ENCODE results near the gene ZFYVE19.

The ZFYVE19 gene

DNA sequence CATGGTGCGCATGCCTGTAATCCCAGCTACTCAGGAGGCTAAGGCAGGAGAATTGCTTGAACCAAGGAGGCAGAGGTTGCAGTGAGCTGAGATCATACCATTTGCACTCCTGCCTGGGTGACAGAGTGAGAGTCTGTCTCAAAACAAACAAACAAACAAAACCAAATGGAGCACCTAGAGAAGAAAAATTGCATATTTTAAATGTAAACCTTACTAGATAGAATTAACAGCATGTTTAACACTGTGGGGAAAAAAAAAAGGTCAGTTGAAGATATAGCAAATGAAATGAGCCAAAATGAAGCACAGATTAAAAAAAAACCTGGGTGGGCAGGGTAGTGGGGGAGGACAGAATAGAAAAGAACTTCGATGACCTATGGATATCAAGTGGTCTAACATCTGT is 14.3 kb downstream of the ZFYVE19 start:
- no peak for DNase-seq

DNA sequence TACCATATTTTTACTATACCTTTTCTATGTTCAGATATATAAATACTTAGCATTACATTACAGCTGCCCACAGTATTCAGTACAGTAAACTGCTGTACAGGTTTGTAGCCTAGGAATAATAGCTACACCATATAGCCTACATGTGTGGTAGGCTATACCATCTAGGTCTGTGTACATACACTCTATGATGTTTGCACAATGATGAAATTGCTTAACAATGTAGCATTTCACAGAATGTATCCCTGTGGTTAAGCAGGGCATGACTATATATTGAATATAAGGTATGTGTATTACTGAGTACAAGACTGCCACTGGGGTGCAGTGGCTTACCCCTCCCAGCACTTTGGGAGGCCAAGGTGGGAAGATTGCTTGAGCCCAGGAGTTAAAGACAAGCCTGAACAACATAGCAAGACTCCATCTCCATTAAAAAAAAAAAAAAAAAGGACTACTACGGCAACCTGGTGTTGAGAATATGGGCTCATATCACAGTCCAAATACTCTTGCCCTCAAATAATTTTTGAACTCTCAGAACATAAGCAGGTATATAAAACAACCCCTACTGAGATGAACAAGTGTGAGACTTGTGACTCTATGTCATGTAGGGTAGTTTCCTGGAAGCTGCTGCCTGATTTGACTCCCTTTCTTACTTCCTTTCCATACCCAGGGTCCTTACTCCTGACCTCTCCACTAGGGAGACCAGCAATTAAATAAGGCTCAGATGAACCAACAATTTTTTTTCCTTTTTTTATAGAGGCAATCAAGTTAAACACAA is 16.9 kb downstream of the ZFYVE19 start:
- DNase-seq, result peak; percentile 21 to 53

DNA sequence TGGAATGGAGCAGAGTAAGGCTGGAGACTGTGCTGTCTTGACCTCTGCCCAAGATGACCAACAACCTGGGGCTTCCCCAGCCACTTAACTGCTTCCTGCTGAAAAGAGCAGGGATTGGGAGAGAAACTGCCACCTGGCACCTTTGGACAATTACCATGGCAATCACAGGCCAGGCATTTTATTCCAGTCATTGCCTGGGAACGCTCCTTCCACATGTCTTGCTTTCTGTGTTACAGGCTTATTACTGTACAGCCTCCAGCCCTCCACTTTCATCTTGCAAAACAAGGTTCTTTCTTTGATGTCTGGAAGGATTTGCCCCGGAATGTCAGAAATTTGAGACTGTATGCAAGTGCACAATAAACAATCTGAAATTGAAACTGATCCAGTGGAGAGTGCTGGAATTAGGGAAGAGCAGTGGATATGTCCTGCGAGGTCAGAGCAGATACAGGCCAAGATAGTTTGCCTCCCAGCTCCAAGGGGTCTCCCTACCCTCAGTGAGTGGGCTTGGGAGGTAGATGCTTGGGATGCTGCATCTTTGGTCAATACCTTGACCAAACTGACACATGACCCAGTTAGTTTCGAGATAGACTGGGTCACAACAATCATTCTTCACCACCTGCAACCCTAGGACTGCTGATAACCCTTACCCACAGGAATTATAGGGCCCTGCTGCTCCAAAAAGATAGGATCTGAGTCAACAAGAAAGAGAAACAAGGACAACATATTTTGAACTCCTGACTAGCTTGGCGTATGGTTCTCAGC is 19.0 kb downstream of the ZFYVE19 start:
- DNase-seq, result no peak

DNA sequence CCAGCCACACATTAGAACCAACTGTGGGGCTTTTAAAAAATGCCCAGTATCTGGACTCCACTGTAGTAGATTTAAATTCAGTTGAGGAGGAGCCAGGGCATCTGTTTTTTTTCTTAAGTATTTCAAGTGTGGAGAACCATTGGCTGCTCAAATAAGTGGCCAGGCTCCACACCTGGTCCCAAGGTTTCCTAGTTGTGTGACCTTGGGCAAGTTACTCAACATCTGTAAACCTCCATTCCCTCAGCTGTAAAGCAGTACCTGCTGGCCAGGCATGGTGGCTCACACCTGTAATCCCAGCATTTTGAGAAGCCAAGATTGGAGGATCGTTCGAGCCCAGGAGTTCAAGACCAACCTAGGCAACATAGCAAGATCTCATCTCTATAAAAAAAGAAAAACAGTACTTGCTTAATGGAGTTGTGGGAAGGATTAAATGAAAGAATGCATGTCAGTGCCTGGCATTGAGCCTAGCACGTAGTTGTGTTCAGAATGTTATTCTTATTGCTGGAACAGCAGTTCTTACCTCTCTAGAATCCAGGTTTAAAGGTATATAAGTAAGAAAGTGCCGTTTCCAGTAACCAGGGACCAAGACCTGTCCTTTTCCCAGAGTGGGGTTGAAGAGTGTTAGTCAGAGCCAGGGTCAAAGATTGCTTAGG is 19.7 kb downstream of the ZFYVE19 start:
- no peak for DNase-seq

DNA sequence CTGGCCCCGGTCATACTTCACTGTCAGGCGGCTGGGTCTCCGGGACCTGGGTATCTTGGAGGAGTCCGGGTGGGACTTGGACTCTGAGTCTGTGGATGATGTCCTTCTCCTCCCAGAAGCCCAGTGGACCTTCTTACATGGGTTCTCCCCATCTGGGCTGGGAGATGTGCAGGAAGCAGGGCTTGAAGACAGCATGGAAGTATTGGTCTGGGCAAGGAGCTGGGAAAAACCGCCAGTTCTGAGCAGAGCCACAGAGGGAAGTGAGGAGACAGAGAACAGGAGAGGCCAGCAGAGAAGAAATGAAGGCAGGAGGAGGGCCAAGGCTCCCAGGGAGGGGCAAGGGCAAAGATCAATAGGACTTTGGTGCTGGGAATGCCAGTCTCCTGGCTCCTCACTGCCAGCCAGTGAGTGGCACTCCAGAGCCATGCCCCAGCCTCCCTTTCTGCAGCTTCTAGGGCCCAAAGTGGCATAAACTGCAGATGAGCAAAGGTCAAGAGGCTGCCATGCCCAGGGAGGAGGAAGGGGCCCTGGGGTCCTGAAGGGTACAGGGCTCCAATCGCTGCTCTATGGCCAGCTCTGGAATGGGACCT is 21.7 kb downstream of the ZFYVE19 start, which contains the start of gene PPP1R14D:
PPP1R14D (minus strand) TSS at position 262 of the 590 bp plus-strand sequence; CDS start at position 195, 67 bp downstream.
- DNase-seq, result no peak

DNA sequence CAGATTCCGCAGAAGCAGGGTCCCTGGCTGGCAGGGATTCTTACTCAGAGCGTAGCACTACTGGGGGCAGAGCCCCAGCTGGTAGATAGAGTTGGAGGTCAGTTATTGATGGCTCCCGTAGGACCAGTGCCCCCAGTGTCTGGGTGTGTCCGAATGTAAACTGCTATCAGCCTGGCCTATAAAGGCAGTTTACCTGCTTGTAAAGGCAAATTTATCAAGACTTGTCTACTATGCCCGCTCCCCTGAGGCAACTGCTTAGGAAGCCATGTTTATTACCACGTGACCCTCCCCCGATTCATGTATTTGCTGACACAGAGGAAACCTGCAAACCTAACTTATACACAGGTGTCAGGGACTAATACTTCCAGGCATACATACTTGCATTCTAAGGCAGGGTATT is 22.2 kb downstream of the ZFYVE19 start:
- DNase-seq, result no peak

DNA sequence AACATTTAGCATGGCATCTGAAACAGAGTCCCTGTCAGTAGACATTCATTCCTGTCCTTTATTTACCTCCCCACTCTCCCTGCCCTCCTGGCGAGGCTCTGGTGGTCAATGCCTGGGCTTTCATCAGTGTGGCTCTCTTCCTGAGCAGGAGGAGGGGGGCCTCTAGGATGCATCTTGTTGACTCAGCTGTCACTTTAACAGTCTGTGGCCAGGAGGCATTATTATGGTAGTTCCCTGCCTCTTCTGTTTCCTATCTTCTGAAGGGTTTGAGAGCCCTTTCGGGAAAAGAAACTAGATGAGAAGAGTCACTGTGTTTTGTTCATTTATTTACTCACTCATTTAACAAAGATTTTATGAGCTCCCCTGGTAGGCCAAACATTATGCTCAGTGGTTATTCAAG is 24.0 kb downstream of the ZFYVE19 start:
- DNase-seq, result no peak

DNA sequence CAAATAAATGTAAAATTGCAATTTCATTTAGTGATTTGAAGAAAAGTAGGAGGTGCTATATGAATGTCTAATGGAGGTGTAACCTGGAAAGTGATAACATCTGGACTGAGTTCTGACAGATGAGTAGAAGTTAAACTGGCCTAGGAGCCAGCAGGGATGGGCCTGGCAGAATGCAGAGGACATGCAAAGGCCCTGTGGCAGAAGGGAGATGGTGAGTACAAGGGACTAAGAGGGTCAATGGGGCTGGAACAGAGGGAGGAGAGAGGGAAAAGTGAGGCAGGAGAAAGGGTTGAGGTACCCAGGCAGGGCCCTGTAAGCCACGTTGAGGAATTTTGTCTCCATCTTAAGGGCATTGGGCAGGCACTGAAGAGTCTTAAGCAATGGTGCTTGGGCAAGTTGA is 25.0 kb downstream of the ZFYVE19 start:
- DNase-seq, result no peak

DNA sequence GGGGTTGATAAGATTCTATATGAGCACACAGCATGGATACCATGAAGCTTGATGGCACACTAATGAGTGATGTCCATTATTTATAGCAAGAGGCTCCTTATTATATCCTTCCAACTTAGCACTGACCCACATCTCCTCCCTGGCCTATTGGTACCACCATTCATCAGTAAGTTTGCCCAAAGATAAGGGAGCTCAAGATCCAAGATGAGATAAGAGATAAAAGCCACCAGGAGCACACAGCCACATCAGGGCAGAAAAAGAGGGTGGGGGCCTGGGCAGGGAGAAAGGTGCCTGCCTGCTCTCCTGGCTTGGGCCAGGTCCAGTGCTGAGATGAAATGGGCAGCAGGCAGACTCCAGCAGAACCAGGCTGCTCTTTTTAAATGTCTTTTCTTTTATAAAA is 26.0 kb downstream of the ZFYVE19 start:
- no peak for DNase-seq

DNA sequence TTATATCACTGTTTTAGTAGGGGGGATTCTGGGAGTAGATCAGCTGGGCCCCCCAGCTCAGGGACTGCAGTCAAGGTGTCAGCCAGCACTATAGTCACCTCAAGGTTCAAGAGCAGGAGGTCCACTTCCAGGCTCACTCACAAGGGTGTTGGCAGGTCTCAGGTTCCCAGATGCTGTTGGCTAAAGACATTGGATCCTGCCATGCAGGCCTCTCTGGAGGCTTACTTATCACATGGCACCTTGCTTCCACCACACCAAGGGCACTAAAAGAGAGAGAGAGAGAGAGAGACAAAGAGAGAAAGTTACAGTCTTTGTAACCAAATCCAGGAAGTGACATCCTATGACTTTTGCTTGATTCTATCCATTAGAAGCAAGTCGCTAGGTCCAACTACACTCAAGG is 29.1 kb downstream of the ZFYVE19 start:
- DNase-seq, result no peak

DNA sequence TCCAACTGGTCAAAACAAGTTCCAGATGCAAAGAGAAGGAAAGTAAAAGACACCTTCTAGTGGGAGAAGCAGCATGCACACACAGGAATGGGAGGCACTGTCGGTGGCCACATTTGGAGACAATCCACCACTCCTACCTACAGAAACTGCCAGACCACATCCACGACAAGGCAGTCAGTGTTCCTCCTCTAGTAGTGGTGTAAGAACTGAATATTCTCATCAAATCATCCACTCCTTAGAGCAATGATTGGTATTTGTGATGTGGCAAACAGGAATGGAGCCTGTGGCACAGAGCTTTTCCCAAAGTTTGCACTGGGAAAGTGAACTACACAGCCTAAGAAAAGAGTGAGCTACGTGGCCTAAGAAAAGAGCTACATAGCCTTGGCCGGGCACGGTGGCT is 31.9 kb downstream of the ZFYVE19 start:
- DNase-seq, result no peak

DNA sequence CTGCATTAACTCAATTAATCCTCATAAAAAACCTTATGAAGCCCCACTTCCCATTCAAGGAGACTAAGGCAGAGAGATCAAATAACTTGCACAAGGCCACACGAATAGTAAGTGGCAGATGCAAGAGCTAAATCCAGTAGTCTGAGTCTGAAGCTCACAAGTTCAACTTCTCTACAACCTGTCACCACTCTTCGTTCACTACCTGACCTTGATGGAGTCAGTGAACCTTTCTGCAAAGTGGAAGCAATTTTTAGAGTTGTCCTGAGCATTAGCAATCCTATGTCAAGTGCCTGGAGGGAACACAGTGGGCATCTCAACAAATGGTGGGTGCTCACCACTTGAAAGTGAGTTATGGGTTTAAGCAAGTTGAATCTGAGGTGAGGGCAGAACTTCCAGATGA is 34.9 kb downstream of the ZFYVE19 start:
- DNase-seq, result no peak

DNA sequence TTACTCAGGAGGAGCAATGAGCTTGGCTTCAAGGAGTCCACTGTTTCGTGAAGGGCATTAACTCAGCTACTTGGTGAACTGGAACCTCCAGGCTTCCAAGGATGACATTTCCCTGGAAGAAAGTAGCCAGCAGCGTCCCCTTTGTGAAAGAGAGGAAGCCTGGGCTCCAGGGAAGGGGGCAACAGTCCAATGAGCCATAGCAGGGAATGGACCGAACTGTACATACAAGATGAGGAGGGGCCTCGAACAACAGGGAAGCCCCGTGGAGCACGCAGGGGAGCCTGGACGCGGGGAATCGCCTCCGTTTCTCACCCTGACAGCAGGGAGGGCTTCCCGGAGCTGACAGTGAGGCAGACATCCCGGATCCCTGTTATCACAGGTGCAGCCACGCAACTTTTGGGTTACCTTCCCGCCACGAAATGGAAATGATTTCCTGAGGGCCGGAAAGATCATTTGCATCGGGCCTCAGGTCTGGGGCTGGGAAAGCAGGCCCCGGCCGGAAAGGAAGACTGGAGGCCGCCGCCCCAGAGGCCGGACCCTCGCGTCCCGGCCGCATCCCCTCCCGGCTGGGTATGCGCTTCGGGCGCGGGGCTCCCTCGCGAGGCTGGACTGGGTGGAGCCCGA is 36.5 kb downstream of the ZFYVE19 start:
- DNase-seq, result no peak

DNA sequence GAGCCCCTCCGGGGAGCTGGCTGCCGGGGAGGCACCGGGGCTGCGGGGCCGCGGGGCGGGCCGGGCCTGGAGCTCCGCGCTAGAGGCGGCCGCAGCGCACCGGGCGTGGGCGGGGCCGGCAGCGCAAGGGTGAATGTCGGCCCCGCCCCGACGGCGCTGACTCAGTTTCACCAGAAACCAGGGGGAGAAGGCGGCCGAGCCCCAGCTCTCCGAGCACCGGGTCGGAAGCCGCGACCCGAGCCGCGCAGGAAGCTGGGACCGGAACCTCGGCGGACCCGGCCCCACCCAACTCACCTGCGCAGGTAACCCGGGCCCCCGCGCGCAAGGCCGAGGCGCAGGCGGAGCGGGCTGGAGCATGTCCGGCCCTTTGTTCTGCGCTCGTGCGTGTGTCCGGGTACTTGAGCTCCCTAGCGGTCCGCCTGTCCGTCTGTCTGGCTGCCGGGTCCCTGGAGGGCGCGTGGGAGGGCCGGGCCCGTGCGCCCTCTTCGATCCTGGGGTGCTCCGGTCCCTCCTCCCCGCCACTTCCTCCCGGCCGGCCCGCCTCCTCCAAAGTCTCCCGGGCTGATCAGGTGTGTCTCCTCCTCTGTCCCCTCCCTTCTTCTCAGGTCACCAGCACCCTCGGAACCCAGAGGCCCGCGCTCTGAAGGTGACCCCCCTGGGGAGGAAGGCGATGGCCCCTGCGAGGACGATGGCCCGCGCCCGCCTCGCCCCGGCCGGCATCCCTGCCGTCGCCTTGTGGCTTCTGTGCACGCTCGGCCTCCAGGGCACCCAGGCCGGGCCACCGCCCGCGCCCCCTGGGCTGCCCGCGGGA is 37.2 kb downstream of the ZFYVE19 start, which contains the start of gene SPINT1:
SPINT1 (plus strand) TSS at position 164 of the 811 bp plus-strand sequence; CDS start at position 671, 507 bp downstream.
- DNase-seq, result peak; percentile 24 to 40

DNA sequence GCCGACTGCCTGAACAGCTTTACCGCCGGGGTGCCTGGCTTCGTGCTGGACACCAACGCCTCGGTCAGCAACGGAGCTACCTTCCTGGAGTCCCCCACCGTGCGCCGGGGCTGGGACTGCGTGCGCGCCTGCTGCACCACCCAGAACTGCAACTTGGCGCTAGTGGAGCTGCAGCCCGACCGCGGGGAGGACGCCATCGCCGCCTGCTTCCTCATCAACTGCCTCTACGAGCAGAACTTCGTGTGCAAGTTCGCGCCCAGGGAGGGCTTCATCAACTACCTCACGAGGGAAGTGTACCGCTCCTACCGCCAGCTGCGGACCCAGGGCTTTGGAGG is 37.8 kb downstream of the ZFYVE19 start:
- peak; percentile 31 to 41 for DNase-seq

DNA sequence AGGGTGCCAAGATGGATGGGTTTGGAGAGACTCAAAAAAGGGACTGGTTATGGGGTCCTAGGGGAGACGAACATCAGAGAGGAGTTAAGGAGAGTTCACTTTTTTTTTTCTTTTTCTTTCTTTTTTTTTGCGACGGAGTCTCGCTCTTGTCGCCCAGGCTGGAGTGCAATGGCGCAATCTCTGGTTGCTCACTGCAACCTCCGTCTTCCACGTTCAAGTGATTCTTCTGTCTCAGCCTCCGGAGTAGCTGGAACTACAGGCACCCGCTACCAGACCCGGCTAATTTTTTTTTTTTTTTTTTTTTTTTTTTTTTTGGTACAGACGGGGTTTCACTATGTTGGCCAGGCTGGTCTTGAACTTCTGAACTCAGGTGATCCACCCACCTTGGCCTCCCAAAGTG is 38.1 kb downstream of the ZFYVE19 start:
- peak in 1 of 2 donors; percentile 27 for DNase-seq

DNA sequence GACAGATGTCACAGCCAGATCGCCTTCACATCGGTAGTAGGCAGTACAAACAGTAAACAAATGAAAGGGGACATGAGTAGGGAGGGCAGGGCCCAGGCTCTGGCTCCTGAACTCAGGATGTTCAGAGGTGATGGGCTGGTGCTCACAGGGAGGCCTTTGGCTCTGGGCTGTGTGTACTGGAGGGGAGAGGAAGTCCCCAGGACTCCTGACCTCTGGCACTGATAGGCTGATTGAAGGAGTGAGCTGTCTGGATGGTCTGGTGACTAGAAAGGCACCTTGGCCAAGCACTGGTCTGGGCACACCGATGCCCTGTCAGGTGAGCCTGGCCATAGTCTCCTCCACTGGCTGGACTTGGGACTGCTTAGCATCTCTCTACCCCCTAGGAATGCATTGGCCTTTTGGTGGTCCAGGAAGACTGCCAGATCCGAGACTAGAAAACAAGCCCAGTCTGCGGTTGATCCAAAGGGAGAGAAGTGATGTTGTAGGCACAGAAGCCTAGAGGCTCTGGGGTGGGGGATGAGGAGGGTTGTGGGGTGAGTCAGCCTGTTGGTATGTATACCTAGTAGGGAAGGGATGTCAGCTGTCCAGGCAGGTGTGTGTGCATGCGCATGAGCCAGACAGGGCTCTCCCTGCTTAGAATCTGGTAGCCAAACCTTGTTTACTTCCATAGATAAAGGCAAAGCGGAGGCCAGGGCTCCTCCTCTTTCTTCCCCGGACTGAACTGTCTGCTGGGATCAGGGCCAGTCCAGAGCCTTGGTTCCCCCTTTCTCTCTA is 38.8 kb downstream of the ZFYVE19 start:
- DNase-seq, result peak in 1 of 2 donors; percentile 25

DNA sequence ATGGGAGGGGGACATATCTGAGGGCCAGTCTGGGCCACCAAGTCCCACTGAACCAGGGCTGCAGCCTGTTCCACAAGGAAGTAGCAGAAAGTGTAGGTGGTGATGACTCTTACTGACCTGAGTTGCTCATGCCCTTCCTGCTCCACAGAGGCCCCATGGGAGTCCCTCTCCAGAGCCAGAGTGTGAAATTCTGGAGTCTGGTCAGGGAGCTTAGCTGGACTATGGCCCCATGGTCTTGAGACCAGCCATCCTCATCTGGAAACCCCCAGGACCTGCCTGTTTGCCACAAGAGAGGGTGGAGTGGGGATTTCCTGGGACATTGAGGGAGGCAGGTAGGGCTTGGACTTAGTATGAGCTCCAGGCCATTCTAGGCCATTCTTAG is 39.9 kb downstream of the ZFYVE19 start:
- peak; percentile 56 to 97 for DNase-seq

DNA sequence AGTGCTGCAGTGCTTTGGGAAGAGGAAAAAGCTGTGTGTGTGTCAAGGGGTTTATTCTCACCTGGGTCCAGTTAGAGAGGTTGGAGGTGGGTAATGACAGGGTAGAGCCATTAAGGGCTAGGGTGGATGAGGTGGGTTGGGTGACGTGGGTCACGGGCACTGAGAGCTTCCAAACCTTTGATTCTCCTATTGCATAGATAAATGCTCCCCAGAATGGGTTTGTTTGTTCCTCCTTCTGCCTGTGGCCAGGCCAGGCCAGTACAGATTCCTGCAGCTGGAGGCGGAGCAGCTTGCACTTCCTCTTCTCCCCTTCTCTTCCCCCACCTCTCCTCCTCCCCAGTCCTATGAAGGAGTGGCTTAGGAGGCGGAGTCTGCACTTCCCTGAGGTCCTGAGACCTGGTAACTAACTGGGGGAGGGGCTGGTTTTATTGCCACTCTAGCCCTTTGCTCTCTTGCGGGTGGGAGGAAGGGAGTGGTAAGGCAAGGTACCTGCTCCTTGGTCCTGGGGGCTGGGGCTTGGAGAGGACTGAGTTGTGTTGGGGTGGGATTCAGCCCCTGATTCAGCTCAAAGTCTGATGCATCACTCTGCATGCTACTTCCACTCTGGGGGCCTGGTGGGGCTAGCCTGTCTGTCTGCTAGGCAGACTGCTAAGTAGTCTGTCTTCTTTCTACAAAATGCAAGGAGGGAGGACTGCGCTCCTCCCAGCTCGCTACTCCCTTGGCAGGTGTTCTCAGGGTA is 40.5 kb downstream of the ZFYVE19 start:
- DNase-seq, result peak; percentile 87 to 91

DNA sequence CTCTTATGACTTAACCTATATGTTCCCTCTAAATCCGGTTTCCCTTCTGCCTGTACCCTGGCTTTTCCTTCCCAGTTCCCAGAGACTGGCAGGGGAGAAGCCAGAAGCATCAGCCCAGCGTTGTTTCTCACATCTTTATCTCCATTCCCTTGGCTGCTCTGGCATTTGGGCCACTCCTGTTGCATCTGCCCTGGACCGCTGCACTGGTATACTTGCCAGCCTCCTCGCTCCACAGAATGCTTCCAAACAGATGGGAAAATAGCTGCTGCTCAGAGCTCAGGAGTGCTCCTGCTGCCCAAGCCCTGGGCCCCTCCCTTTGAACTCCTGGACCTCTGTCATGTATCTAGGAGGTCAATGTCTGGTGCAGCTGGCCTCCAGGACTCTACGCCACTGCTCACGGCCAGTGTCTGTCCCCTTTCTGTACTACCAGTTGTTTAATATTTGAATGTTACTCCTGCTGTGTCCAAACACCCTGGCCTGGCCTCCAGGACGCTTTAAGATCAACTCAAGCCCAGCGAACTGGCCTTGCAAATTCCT is 43.8 kb downstream of the ZFYVE19 start:
- DNase-seq, result no peak

Measured in inflammatory macrophage treated with lipopolysaccharide for 1 hour (primary cell).